ENCODE measurements around the gene EPHA7.

DNA sequence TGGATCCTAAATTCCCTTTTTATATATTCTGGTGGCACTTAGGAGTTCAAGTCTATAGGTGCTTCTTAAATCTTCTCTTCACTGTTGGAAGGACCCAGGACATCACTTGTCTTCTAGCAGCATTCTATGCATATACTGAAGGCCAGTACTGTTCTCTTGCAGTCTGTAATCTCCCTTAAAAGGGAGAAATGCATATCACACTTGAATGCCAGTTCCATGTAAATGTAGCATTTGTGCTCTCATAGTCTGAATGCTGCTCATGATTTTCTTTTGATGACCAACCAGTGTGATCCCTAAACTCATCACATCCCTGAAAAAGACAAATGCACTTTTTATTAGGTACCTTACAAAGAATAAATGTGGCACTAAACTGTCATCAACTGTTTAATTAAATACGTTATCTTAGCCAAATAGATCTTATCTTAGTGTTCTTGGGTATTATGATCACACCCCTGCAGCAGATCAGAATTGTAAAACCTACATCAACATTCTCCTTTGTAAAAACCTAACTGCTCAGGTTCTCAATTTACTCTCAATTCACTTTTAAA is 176.1 kb downstream of the EPHA7 start:
- no peak for TF ChIP-seq CTCF (IDR thresholded peaks at IDR 0.05)
- TF ChIP-seq POLR2AphosphoS5 (IDR thresholded peaks at IDR 0.05): no peak
- TF ChIP-seq POLR2A (IDR thresholded peaks at IDR 0.05): no peak
